Neuron (in vitro differentiated cells): ENCODE results near the gene KSR2.

Experiments used
- H2AFZ ChIP-seq: one replicate; pipeline ENCODE4 v1.6.1; 2013; ENCODE audit warnings: low read depth, mild to moderate bottlenecking, inconsistent platforms, low read length, moderate library complexity
- H3K27me3 ChIP-seq: one replicate; pipeline ENCODE4 v1.6.1; 2013; ENCODE audit warnings: low read length; ENCODE audit not compliant: insufficient read depth
- H3K36me3 ChIP-seq: one replicate; pipeline ENCODE4 v1.6.1; 2013; ENCODE audit warnings: low read length; ENCODE audit not compliant: insufficient read depth
- H3K4me1 ChIP-seq: one replicate; pipeline ENCODE4 v1.6.1; 2013; ENCODE audit warnings: low read length; ENCODE audit not compliant: insufficient read depth
- H3K4me3 ChIP-seq: 2 replicates; pipeline ENCODE4 v1.5.1; 2013; ENCODE audit warnings: mild to moderate bottlenecking, low read length, moderate library complexity
- H3K9me3 ChIP-seq: one replicate; pipeline ENCODE4 v1.6.1; 2013; ENCODE audit warnings: low read length

KSR2 gene

GRCh38 chr12:117836999-117837736, 131.6 kb downstream of the KSR2 start:
- no peak overlapping the region for H2AFZ ChIP-seq
- no peaks in the 10 kb centered on the region for H3K4me1 ChIP-seq
- H3K9me3 ChIP-seq, result no peaks in the 10 kb centered on the region
- no peak overlapping the region for H3K4me3 ChIP-seq
- H3K36me3 ChIP-seq, result no peaks in the 10 kb centered on the region
- H3K27me3 ChIP-seq, result peaks cover 3% of the 10 kb centered on the region

GRCh38 chr12:117836476-117836875, 132.3 kb downstream of the KSR2 start:
- no peak overlapping the region for H2AFZ ChIP-seq
- H3K36me3 ChIP-seq, result no peaks in the 10 kb centered on the region
- no peaks in the 10 kb centered on the region for H3K4me1 ChIP-seq
- no peak overlapping the region for H3K4me3 ChIP-seq
- H3K9me3 ChIP-seq, result no peaks in the 10 kb centered on the region
- peaks cover 5% of the 10 kb centered on the region for H3K27me3 ChIP-seq

- no peaks in the 10 kb centered on the region for H3K36me3 ChIP-seq
- no peaks in the 10 kb centered on the region for H3K4me1 ChIP-seq
- no peaks in the 10 kb centered on the region for H3K9me3 ChIP-seq
- no peak overlapping the region for H2AFZ ChIP-seq
- peaks cover 5% of the 10 kb centered on the region for H3K27me3 ChIP-seq
- no peak overlapping the region for H3K4me3 ChIP-seq
These were observed 133.6 kb downstream of the KSR2 start for GRCh38 chr12:117835156-117835555.

GRCh38 chr12:117832459-117833457, 136.0 kb downstream of the KSR2 start:
- H3K27me3 ChIP-seq, result peaks cover 5% of the 10 kb centered on the region
- no peaks in the 10 kb centered on the region for H3K4me1 ChIP-seq
- H3K9me3 ChIP-seq, result peaks cover 4% of the 10 kb centered on the region
- H2AFZ ChIP-seq, result no peak overlapping the region
- H3K4me3 ChIP-seq, result no peak overlapping the region
- H3K36me3 ChIP-seq, result no peaks in the 10 kb centered on the region

GRCh38 chr12:117830471-117830870, 138.3 kb downstream of the KSR2 start:
- H3K4me3 ChIP-seq, result no peak overlapping the region
- H3K4me1 ChIP-seq, result no peaks in the 10 kb centered on the region
- H2AFZ ChIP-seq, result no peak overlapping the region
- H3K9me3 ChIP-seq, result peaks cover 4% of the 10 kb centered on the region
- peaks cover 3% of the 10 kb centered on the region for H3K27me3 ChIP-seq
- no peaks in the 10 kb centered on the region for H3K36me3 ChIP-seq

GRCh38 chr12:117829108-117829507, 139.7 kb downstream of the KSR2 start:
- no peak overlapping the region for H3K4me3 ChIP-seq
- peaks cover 3% of the 10 kb centered on the region for H3K27me3 ChIP-seq
- peaks cover 4% of the 10 kb centered on the region for H3K9me3 ChIP-seq
- H2AFZ ChIP-seq, result no peak overlapping the region
- H3K4me1 ChIP-seq, result no peaks in the 10 kb centered on the region
- no peaks in the 10 kb centered on the region for H3K36me3 ChIP-seq

GRCh38 chr12:117827660-117828059, 141.1 kb downstream of the KSR2 start:
- H3K9me3 ChIP-seq, result peaks cover 4% of the 10 kb centered on the region
- H2AFZ ChIP-seq, result no peak overlapping the region
- H3K4me3 ChIP-seq, result no peak overlapping the region
- peaks cover 3% of the 10 kb centered on the region for H3K27me3 ChIP-seq
- H3K36me3 ChIP-seq, result no peaks in the 10 kb centered on the region
- no peaks in the 10 kb centered on the region for H3K4me1 ChIP-seq

GRCh38 chr12:117825827-117826226, 143.0 kb downstream of the KSR2 start:
- H3K36me3 ChIP-seq, result no peaks in the 10 kb centered on the region
- no peaks in the 10 kb centered on the region for H3K27me3 ChIP-seq
- H2AFZ ChIP-seq, result no peak overlapping the region
- no peak overlapping the region for H3K4me3 ChIP-seq
- H3K9me3 ChIP-seq, result peaks cover 4% of the 10 kb centered on the region
- no peaks in the 10 kb centered on the region for H3K4me1 ChIP-seq

- no peak overlapping the region for H2AFZ ChIP-seq
- no peaks in the 10 kb centered on the region for H3K36me3 ChIP-seq
- no peaks in the 10 kb centered on the region for H3K4me1 ChIP-seq
- H3K9me3 ChIP-seq, result no peaks in the 10 kb centered on the region
- H3K4me3 ChIP-seq, result no peak overlapping the region
- no peaks in the 10 kb centered on the region for H3K27me3 ChIP-seq
These were observed 147.2 kb downstream of the KSR2 start for GRCh38 chr12:117821480-117822175.

- Histone ChIP-seq H3K36me3 (no peaks in the 10 kb centered on the region), H3K4me1 (no peaks in the 10 kb centered on the region), H3K27me3 (no peaks in the 10 kb centered on the region), H3K9me3 (no peaks in the 10 kb centered on the region), H3K4me3 (no peak overlapping the region), H2AFZ (no peak overlapping the region)
These were observed 148.4 kb downstream of the KSR2 start for GRCh38 chr12:117820216-117820907.

GRCh38 chr12:117819160-117819559, 149.6 kb downstream of the KSR2 start:
- Histone ChIP-seq H3K36me3 (no peaks in the 10 kb centered on the region), H2AFZ (no peak overlapping the region), H3K4me1 (no peaks in the 10 kb centered on the region), H3K27me3 (no peaks in the 10 kb centered on the region), H3K9me3 (no peaks in the 10 kb centered on the region), H3K4me3 (no peak overlapping the region)

GRCh38 chr12:117818400-117818799, 150.4 kb downstream of the KSR2 start:
- H3K36me3 ChIP-seq, result no peaks in the 10 kb centered on the region
- no peaks in the 10 kb centered on the region for H3K27me3 ChIP-seq
- H3K4me3 ChIP-seq, result no peak overlapping the region
- no peaks in the 10 kb centered on the region for H3K9me3 ChIP-seq
- H3K4me1 ChIP-seq, result no peaks in the 10 kb centered on the region
- H2AFZ ChIP-seq, result no peak overlapping the region
